ENCODE data around the gene EPB41L3. TPM values are rescaled to one million over a fixed set of nuclear protein-coding genes. Genes with fewer than 3 reads are reported as not detected.

EPB41L3 gene
- total RNA-seq, 1 donor from 2014 or later, result 58.1 TPM

DNA sequence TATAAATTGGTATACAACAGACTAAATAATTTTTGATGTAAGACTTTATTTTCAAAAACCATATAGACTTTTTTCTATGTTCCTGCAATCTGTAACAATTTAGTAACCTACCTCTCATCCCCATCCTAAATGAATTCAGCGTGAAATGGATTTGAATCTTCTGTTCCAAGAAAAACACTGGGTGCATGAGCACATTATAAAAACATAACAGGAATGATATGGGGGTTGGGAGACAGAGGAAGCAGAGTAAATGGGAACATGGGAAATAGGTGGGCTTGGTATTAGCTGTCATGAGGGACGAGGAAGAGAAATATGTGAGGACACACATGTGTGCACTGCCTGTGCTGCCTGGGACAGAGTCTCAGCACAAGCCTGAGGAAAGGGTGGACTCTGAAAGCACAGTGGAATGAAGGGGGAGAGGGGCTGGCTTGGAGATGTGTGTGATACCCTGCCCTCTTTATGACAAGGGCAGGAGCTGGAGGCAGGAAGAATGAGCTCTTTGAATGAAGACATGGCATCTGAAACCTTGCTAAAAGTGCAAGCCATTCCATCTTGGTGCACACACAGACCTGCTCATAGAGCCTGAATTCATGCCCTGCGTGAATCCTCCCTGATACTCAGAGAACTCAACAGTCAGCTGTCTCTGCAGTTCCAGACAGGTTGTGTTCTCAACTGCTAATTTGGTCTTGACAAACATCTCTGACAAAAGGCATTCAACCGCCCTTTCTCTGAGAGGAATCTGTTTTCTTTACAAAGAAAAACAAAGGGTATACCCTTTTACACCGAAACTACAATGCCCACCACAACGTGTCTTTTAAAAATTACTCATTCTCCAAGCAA lies 66.6 kb downstream of the EPB41L3 start:
- Mint-ChIP-seq H3K27me3 (no peaks in the 10 kb centered on the region), H3K36me3 (peaks cover 15% of the 10 kb centered on the region), H3K9me3 (peaks cover 3% of the 10 kb centered on the region), H3K4me1 (ENCODE audit: unreplicated experiment) (peaks cover 18% of the 10 kb centered on the region), H3K4me3 (no peak overlapping the region), H3K27ac (no peak overlapping the region)
- TF ChIP-seq CTCF (conservative IDR thresholded peaks at IDR 0.05), result no peak
- no peak for DNase-seq (ENCODE audit: extremely low spot score, unreplicated experiment)

GRCh38 chr18:5475267-5475666 lies 68.5 kb downstream of the EPB41L3 start:
- no peak for TF ChIP-seq CTCF (conservative IDR thresholded peaks at IDR 0.05)
- DNase-seq (ENCODE audit: extremely low spot score, unreplicated experiment), result no peak
- H3K4me1 Mint-ChIP-seq (ENCODE audit: unreplicated experiment), result peaks cover 18% of the 10 kb centered on the region
- H3K36me3 Mint-ChIP-seq, result peaks cover 15% of the 10 kb centered on the region
- H3K9me3 Mint-ChIP-seq, result no peaks in the 10 kb centered on the region
- no peak overlapping the region for H3K4me3 Mint-ChIP-seq
- H3K27ac Mint-ChIP-seq, result no peak overlapping the region
- H3K27me3 Mint-ChIP-seq, result no peaks in the 10 kb centered on the region

- DNase-seq (ENCODE audit: extremely low spot score, unreplicated experiment), result no peak
- H3K36me3 Mint-ChIP-seq, result peaks cover 3% of the 10 kb centered on the region
- H3K4me3 Mint-ChIP-seq, result no peak overlapping the region
- H3K27me3 Mint-ChIP-seq, result no peaks in the 10 kb centered on the region
- no peaks in the 10 kb centered on the region for H3K4me1 Mint-ChIP-seq (ENCODE audit: unreplicated experiment)
- H3K9me3 Mint-ChIP-seq, result no peaks in the 10 kb centered on the region
- no peak overlapping the region for H3K27ac Mint-ChIP-seq
- no peak for TF ChIP-seq CTCF (conservative IDR thresholded peaks at IDR 0.05)
Observed at GRCh38 chr18:5469340-5469739, 74.5 kb downstream of the EPB41L3 start.

DNA sequence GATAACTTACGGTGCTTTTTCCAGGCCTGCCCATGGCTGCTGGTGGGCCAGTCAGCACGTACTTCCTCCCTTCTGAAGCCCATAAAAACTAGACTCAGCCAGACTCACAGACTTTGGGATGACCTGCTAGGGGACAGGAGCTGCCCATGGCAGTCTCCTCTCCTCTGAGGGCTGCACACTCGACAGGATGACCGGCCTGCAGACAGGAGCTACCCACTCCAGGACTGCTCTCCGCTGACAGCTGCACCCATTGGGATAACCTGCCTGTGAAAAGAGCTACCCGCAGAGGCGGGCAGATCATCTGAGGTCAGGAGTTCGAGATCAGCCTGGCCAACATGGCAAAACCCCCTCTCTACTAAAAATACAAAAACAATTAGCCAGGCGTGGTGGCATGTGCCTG lies 75.4 kb downstream of the EPB41L3 start:
- Mint-ChIP-seq H3K4me1 (ENCODE audit: unreplicated experiment) (peaks cover under 1% of the 10 kb centered on the region), H3K4me3 (no peak overlapping the region), H3K27ac (no peak overlapping the region), H3K9me3 (no peaks in the 10 kb centered on the region), H3K36me3 (no peaks in the 10 kb centered on the region), H3K27me3 (no peaks in the 10 kb centered on the region)
- no peak for DNase-seq (ENCODE audit: extremely low spot score, unreplicated experiment)
- no peak for TF ChIP-seq CTCF (conservative IDR thresholded peaks at IDR 0.05)

DNA sequence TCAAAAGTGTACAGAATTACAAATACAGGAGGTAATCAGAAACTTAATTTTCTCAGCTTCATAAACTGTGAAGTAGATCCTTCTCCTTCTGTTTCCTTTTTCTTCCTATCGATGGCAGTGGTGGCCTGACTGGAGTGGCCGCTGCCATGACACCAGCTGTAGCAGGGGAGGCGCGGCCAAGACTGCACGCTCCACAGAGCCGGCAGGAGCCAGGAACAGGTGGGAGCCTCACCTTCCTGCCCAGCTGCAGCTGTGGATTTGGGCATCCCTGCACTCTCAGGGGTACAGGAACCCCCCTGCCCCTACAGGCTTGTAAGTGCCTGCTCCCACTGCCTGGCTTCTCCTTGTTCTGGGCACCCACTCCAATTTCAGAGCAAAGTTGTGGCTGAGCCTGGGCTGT lies 76.1 kb downstream of the EPB41L3 start:
- Mint-ChIP-seq H3K9me3 (no peaks in the 10 kb centered on the region), H3K4me3 (no peak overlapping the region), H3K36me3 (no peaks in the 10 kb centered on the region), H3K27ac (no peak overlapping the region), H3K4me1 (ENCODE audit: unreplicated experiment) (peaks cover 7% of the 10 kb centered on the region), H3K27me3 (no peaks in the 10 kb centered on the region)
- no peak for DNase-seq (ENCODE audit: extremely low spot score, unreplicated experiment)
- TF ChIP-seq CTCF (conservative IDR thresholded peaks at IDR 0.05), result no peak
